Measurements from ENCODE around the gene B3GALT6. TPM values are rescaled to one million over a fixed set of nuclear protein-coding genes. Genes with fewer than 3 reads are reported as not detected.

Gene B3GALT6
- total and polyA plus RNA-seq, 2 experiments from 2014 or later: 5.5 to 26.5 TPM

GRCh38 chr1:1221887-1222574 is 10.0 kb upstream of the B3GALT6 start (continued):
- TF ChIP-seq ZNF462 (CRISPR knock-in tag; IDR thresholded peaks at IDR 0.05): no peak
- no peak for TF ChIP-seq ZNF331 (CRISPR knock-in tag; IDR thresholded peaks at IDR 0.05; ENCODE audit: low read depth)

- H3K27me3 Mint-ChIP-seq (ENCODE audit: insufficient read depth, low read depth, poor library complexity): peaks cover 11% of the 10 kb centered on the region
- no peak for TF ChIP-seq REST (IDR thresholded peaks at IDR 0.05; ENCODE audit: unreplicated experiment)
- no peak for TF ChIP-seq POLR2AphosphoS5 (IDR thresholded peaks at IDR 0.05; ENCODE audit: low read depth)
- no peak for TF ChIP-seq EZH2 (IDR thresholded peaks at IDR 0.05; ENCODE audit: low read depth, unreplicated experiment)
- TF ChIP-seq JUNB (IDR thresholded peaks at IDR 0.05; ENCODE audit: unreplicated experiment): no peak
- no peak for TF ChIP-seq EZH2phosphoT487 (IDR thresholded peaks at IDR 0.05; ENCODE audit: unreplicated experiment)
- TF ChIP-seq CREB1 (CRISPR knock-in tag; IDR thresholded peaks at IDR 0.05; ENCODE audit: low read depth): no peak
- no peak for TF ChIP-seq STAT1 (IDR thresholded peaks at IDR 0.05; ENCODE audit: unreplicated experiment)
- TF ChIP-seq ZNF331 (CRISPR knock-in tag; IDR thresholded peaks at IDR 0.05; ENCODE audit: low read depth): no peak
- TF ChIP-seq ZNF114 (CRISPR knock-in tag; IDR thresholded peaks at IDR 0.05): no peak
- TF ChIP-seq ETS1 (IDR thresholded peaks at IDR 0.05): no peak
Measured at GRCh38 chr1:1222575-1223225, 9.3 kb upstream of the B3GALT6 start.

More at GRCh38 chr1:1222575-1223225, 9.3 kb upstream of the B3GALT6 start:
- H3K9me3 Mint-ChIP-seq: no peaks in the 10 kb centered on the region; the same call in 2 of the 3 replicates
- Histone ChIP-seq H4K20me1 (replicated peaks; ENCODE audit: insufficient read depth) (peaks cover 5% of the 10 kb centered on the region; the same call in 1 of the 2 replicates), H2AFZ (no peak overlapping the region), H3K4me3 (no peak overlapping the region), H3K27me3 (ENCODE audit: insufficient read depth) (no peaks in the 10 kb centered on the region), H3K79me2 (replicated peaks; ENCODE audit: insufficient read depth) (no peaks in the 10 kb centered on the region), H3K27ac (ENCODE audit: low read depth) (no peak overlapping the region), H3K4me2 (no peak overlapping the region), H3F3A (replicated peaks; ENCODE audit: low read depth) (no peaks in the 10 kb centered on the region), H3K36me3 (ENCODE audit: insufficient read depth) (peaks cover 3% of the 10 kb centered on the region; the same call in 1 of the 2 replicates), H3K4me1 (ENCODE audit: insufficient read depth) (no peaks in the 10 kb centered on the region), H3K9me2 (ENCODE audit: insufficient read depth) (no peaks in the 10 kb centered on the region)
- no peak for ATAC-seq
- peaks cover 36% of the 10 kb centered on the region for H3K36me3 Mint-ChIP-seq (ENCODE audit: low read depth)
- H3K27ac Mint-ChIP-seq: peak overlapping the region; percentile 51; the same call in 1 of the 2 replicates
- no peak overlapping the region for H3K4me3 Mint-ChIP-seq
- DNase-seq (ENCODE audit: low spot score): no peak
- no peaks in the 10 kb centered on the region for H3K4me1 Mint-ChIP-seq

Measured in GM23338 (cell line).